Brain microvascular endothelial cell (primary cell): ENCODE results near the gene ARHGEF4.

ENCODE experiments used
- DNase-seq: peaks from one replicate; pipeline ENCODE4 v3.0.0-alpha.2; 2020
- H3K27ac ChIP-seq: fragments of 250-450 bp; sonication (Bioruptor Pico); 2 replicates; pipeline ENCODE4 v1.5.1; 2020; ENCODE audit warnings: mild to moderate bottlenecking, moderate library complexity
- H3K27me3 ChIP-seq: fragments of 250-450 bp; sonication (Bioruptor Pico); replicated peaks from 2 replicates; pipeline ENCODE4 v1.5.1; 2020; ENCODE audit warnings: mild to moderate bottlenecking
- H3K36me3 ChIP-seq: fragments of 250-450 bp; sonication (Bioruptor Pico); replicated peaks from 2 replicates; pipeline ENCODE4 v1.5.1; 2020; ENCODE audit warnings: mild to moderate bottlenecking
- H3K4me3 ChIP-seq: 2 replicates; pipeline ENCODE4 v1.5.1; 2011; ENCODE audit warnings: low read depth, mild to moderate bottlenecking, control low read depth, low read length, moderate library complexity
- CTCF ChIP-seq: IDR thresholded peaks from 2 replicates; pipeline ENCODE4 v1.5.1; 2011; ENCODE audit warnings: low read depth, mild to moderate bottlenecking, moderate library complexity, low read length, control low read depth, inconsistent platforms; ENCODE audit errors: missing control alignments
- in situ Hi-C: cut with HindIII; loops from 2 replicates; pipeline ENCODE4 v1.10.0; 2017; ENCODE audit warnings: low sequenced_read_pairs, low pct_ligation_motif_present

Gene ARHGEF4

GRCh38 chr2:130928385-130928784 lies 91.7 kb downstream of the ARHGEF4 start:
- in situ Hi-C loops, result no loop called here
- Histone ChIP-seq H3K27ac (no peak overlapping the region), H3K27me3 (no peaks in the 10 kb centered on the region), H3K4me3 (no peak overlapping the region), H3K36me3 (no peaks in the 10 kb centered on the region)
- TF ChIP-seq CTCF, result no peak
- no peak for DNase-seq

- TF ChIP-seq CTCF, result no peak
- Histone ChIP-seq H3K36me3 (no peaks in the 10 kb centered on the region), H3K27ac (no peak overlapping the region), H3K4me3 (no peak overlapping the region), H3K27me3 (no peaks in the 10 kb centered on the region)
- no peak for DNase-seq
- in situ Hi-C loops, result no loop called here
Measured at GRCh38 chr2:130930740-130931659, 94.3 kb downstream of the ARHGEF4 start.

GRCh38 chr2:130933501-130933900 lies 96.8 kb downstream of the ARHGEF4 start:
- no peak for TF ChIP-seq CTCF
- no peaks in the 10 kb centered on the region for H3K36me3 ChIP-seq
- no peaks in the 10 kb centered on the region for H3K27me3 ChIP-seq
- DNase-seq, result no peak
- in situ Hi-C loops, result no loop called here
- H3K27ac ChIP-seq, result no peak overlapping the region
- no peak overlapping the region for H3K4me3 ChIP-seq

DNA sequence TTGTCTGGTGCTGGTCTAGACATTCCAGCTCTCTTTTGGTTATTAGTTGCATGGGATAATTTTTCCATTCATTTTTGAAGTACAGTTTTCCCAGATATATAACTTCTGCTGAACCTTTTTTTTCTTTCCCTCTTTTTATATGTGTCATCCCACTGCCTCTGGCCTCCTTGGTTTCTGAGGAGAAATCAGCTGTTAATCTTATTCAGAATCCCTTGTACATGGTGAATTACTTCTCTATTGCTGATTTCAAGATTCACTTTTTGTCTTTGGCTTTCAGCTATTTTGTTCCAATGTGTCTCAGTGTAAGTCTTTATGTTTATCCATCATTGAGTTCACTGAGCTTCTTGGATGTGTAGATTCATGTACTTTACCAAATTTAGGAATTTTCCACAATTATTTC lies 99.7 kb downstream of the ARHGEF4 start:
- no peak overlapping the region for H3K27ac ChIP-seq
- TF ChIP-seq CTCF, result no peak
- no peak overlapping the region for H3K4me3 ChIP-seq
- no peaks in the 10 kb centered on the region for H3K27me3 ChIP-seq
- H3K36me3 ChIP-seq, result no peaks in the 10 kb centered on the region
- in situ Hi-C loops, result no loop called here
- no peak for DNase-seq

DNA sequence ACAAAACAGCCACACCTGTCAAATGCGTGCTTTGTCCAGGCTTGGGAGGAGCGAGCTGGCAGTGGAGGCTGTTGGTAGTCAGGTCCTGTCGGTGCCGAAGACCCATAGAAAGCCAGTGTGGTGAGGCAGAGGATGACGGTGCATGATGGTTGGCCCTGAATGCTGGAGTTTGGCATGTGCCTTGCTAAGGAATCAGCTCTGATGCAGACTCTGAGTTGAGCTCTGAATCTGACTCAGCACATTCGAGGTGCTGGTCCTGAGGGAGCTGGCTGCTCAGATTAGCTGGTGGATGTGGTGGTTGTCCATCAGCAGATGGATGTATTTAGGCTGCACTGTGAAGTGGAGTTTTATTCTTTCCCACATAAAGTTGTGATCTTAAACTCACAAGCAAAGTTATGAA lies 111.3 kb downstream of the ARHGEF4 start:
- Histone ChIP-seq H3K27ac (no peak overlapping the region), H3K27me3 (no peaks in the 10 kb centered on the region), H3K36me3 (no peaks in the 10 kb centered on the region), H3K4me3 (no peak overlapping the region)
- in situ Hi-C loops, result no loop called here
- TF ChIP-seq CTCF, result no peak
- no peak for DNase-seq

DNA sequence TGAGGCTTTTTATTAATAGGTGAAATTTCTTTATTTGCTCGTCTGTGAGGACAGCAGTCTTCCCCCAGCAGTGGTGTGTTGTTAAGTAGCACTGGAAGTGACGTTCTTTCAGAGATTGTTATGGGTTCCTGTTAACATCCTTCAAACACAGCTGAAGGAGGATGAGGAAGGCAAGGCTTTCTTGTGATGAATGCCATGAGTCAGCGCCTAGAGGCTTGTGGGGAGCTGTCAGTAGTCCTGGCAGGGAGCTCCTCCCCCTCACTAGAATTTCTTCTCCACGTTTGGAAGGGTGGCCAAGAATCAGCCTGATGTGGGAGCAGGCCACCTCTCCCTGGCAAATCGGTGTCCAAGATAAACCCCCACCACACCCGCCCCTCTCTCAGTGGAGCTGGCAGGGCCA lies 113.2 kb downstream of the ARHGEF4 start:
- H3K36me3 ChIP-seq, result no peaks in the 10 kb centered on the region
- H3K27ac ChIP-seq, result no peak overlapping the region
- no peak for DNase-seq
- no peaks in the 10 kb centered on the region for H3K27me3 ChIP-seq
- no peak overlapping the region for H3K4me3 ChIP-seq
- in situ Hi-C loops, result no loop called here
- TF ChIP-seq CTCF, result no peak
